Activated CD4-positive, alpha-beta T cell treated with anti-CD3 and anti-CD28 coated beads, Interleukin-2, amount 50 U/mL, for 1 hour (primary cell): ENCODE measurements around the gene CRP.
"Not testable (repeated sequence)": the region's sequence is repeated elsewhere in the genome, so short reads cannot be mapped to it uniquely, and the experiment has no call there.

Experiments
- DNase-seq: peaks from one replicate; pipeline ENCODE4 v3.0.0-alpha.2; 2020

The CRP gene

GRCh38 chr1:159699246-159699645 is 15.1 kb downstream of the CRP start:
- no peak for DNase-seq

- no peak for DNase-seq
Observed at GRCh38 chr1:159687511-159687910, 26.9 kb downstream of the CRP start.

- DNase-seq, result no peak
Observed at GRCh38 chr1:159686599-159687299, 27.6 kb downstream of the CRP start.

GRCh38 chr1:159678939-159679338 is 35.5 kb downstream of the CRP start:
- DNase-seq, result no peak

- no peak for DNase-seq
Observed at GRCh38 chr1:159675046-159675445, 39.3 kb downstream of the CRP start.

- not testable (repeated sequence) for DNase-seq
Observed at GRCh38 chr1:159672390-159672789, 42.0 kb downstream of the CRP start.

GRCh38 chr1:159669338-159669737 is 45.1 kb downstream of the CRP start:
- DNase-seq, result no peak

- DNase-seq, result no peak
Observed at GRCh38 chr1:159668739-159669138, 45.6 kb downstream of the CRP start.

GRCh38 chr1:159664247-159664646 is 50.1 kb downstream of the CRP start:
- DNase-seq, result no peak

GRCh38 chr1:159663552-159663951 is 50.8 kb downstream of the CRP start:
- no peak for DNase-seq
